Kidney epithelial cell (primary cell): ENCODE measurements around the gene NT5DC3. TPM values are rescaled to one million over a fixed set of nuclear protein-coding genes. Genes with fewer than 3 reads are reported as not detected.

Experiments used
- DNase-seq: peaks from one replicate; pipeline ENCODE4 v3.0.0-alpha.2; 2010; ENCODE audit warnings: low read depth
- H3K27me3 ChIP-seq: 2 replicates; pipeline ENCODE4 v1.6.0; 2011; ENCODE audit warnings: low read length; ENCODE audit not compliant: control insufficient read depth, insufficient read depth
- H3K36me3 ChIP-seq: 2 replicates; pipeline ENCODE4 v1.5.1; 2011; ENCODE audit warnings: low read length; ENCODE audit not compliant: control insufficient read depth, insufficient read depth
- H3K4me3 ChIP-seq: 2 replicates; pipeline ENCODE4 v1.5.1; 2011; ENCODE audit warnings: low read depth, mild to moderate bottlenecking, control low read depth, low read length
- CTCF ChIP-seq: IDR thresholded peaks from 2 replicates; pipeline ENCODE4 v1.5.1; 2011; ENCODE audit warnings: mild to moderate bottlenecking, moderate library complexity, low read length, control low read depth, inconsistent platforms; ENCODE audit not compliant: insufficient read depth, poor library complexity, severe bottlenecking
- total RNA-seq: library from RNA; depleted of rRNA; stranded (reverse); fragments of >200 nt; gene quantifications from 2 replicates; pipeline ENCODE4 v1.2.3, GENCODE V29; 2015

Gene NT5DC3
- total RNA-seq, 1 donor from 2014 or later, result 17.0 TPM

GRCh38 chr12:103728323-103728722 lies 112.7 kb downstream of the NT5DC3 start:
- TF ChIP-seq CTCF, result no peak
- H3K27me3 ChIP-seq, result no peaks in the 10 kb centered on the region
- H3K36me3 ChIP-seq, result no peaks in the 10 kb centered on the region
- no peak overlapping the region for H3K4me3 ChIP-seq
- no peak for DNase-seq

- Histone ChIP-seq H3K27me3 (no peaks in the 10 kb centered on the region), H3K36me3 (no peaks in the 10 kb centered on the region), H3K4me3 (no peak overlapping the region)
- TF ChIP-seq CTCF, result no peak
- DNase-seq, result no peak
Measured at GRCh38 chr12:103727638-103728037, 113.4 kb downstream of the NT5DC3 start.

- Histone ChIP-seq H3K27me3 (no peaks in the 10 kb centered on the region), H3K4me3 (no peak overlapping the region), H3K36me3 (no peaks in the 10 kb centered on the region)
- no peak for TF ChIP-seq CTCF
- no peak for DNase-seq
Measured at GRCh38 chr12:103725398-103725797, 115.6 kb downstream of the NT5DC3 start.

Other genes with a start within 250 kb of the NT5DC3 start
- 619 and 748 TPM in 2 replicates for gene HSP90B1, start 89.2 kb upstream of the NT5DC3 start, total RNA-seq
- 34.9 and 35.5 TPM in 2 replicates for gene TDG, start 124.6 kb upstream of the NT5DC3 start, total RNA-seq
- 1.1 and 1.8 TPM in 2 replicates for gene GLT8D2, start 209.0 kb upstream of the NT5DC3 start, total RNA-seq
- 4.6 and 7.4 TPM in 2 replicates for gene HCFC2, start 223.3 kb upstream of the NT5DC3 start, total RNA-seq